HepG2 (cell line): ENCODE measurements around the gene MED13L. TPM values are rescaled to one million over a fixed set of nuclear protein-coding genes. Genes with fewer than 3 reads are reported as not detected.

Experiments
- ATAC-seq: fragments of 200-7000 bp; cut with Tn5 transposase; 3 replicates; pipeline ENCODE4 v1.9.1; 2020; ENCODE audit warnings: mild to moderate bottlenecking, moderate library complexity
- BruUV-seq: library from RNA; stranded (reverse); fragments of 400-500 nt; replicated peaks from 2 replicates; lab custom pipeline; 2021; lab: Mats Ljungman, UMichigan
- CTCF ChIA-PET: fragments of 300-600 bp; formaldehyde crosslinking; extraction: SDS; loops from one replicate; lab custom pipeline; 2021; ENCODE audit warnings: low total read pairs, inconsistent platforms, low intra/inter-chr PET ratio; lab: Yijun Ruan, JAX
- POLR2A ChIA-PET: fragments of 350-600 bp; sonication (Branson Sonifier 250); formaldehyde crosslinking; loops from one replicate; lab custom pipeline; 2020; ENCODE audit warnings: antibody characterized with exemption, inconsistent platforms; lab: Yijun Ruan, JAX
- DNase-seq: peaks from one replicate; pipeline ENCODE4 v3.0.0-alpha.2; 2015; ENCODE audit warnings: low spot score
- FAIRE-seq: peaks from 3 replicates; lab custom pipeline; 2011; peaks lifted over from hg19 to GRCh38; lab: Jason Lieb, UNC
- H2AFZ ChIP-seq: one replicate; pipeline ENCODE4 v1.6.1; 2011; ENCODE audit warnings: low read length, inconsistent platforms
- H3K27ac ChIP-seq: fragments of 300-600 bp; 3 replicates; pipeline ENCODE4 v1.8.0; 2011; ENCODE audit warnings: mixed run types, mild to moderate bottlenecking, mixed read lengths, low read length, inconsistent platforms; ENCODE audit not compliant: insufficient read depth; ENCODE audit errors: extremely low read length
- H3K27me3 ChIP-seq, 2 experiments: fragments of 200-600 bp in 1 of 2; 2 replicates in 1 of 2; 3 replicates in 1 of 2; pipeline versions ENCODE4 v1.6.0 to v1.8.0; 2011; ENCODE audit warnings: low read length in 2 of 2, mild to moderate bottlenecking in 2 of 2, moderate library complexity in 2 of 2, inconsistent platforms in 1 of 2; ENCODE audit not compliant: insufficient read depth in 2 of 2, control insufficient read depth in 1 of 2
- H3K36me3 ChIP-seq, 2 experiments: fragments of 200-600 bp in 1 of 2; replicated peaks in 1 of 2; 2 replicates in 1 of 2; 3 replicates in 1 of 2; pipeline versions ENCODE4 v1.5.1 to v1.8.0; 2011; ENCODE audit warnings: low read length in 2 of 2, inconsistent platforms in 1 of 2; ENCODE audit not compliant: insufficient read depth in 2 of 2, control insufficient read depth in 1 of 2
- H3K4me1 ChIP-seq: 2 replicates; pipeline ENCODE4 v1.5.1; 2012; ENCODE audit warnings: low read length, inconsistent platforms; ENCODE audit not compliant: insufficient read depth
- H3K4me2 ChIP-seq: 2 replicates; pipeline ENCODE4 v1.6.0; 2011; ENCODE audit warnings: low read depth, low read length, inconsistent platforms
- H3K4me3 ChIP-seq, 3 experiments: fragments of 200-600 bp in 1 of 3; sonication (generic), shearing (Covaris generic) in 1 of 3; replicated peaks in 1 of 3; 2 replicates each; pipeline ENCODE4 v1.5.1; 2011 to 2016; ENCODE audit warnings: low read length in 3 of 3, inconsistent platforms in 2 of 3, low read depth in 2 of 3, mild to moderate bottlenecking in 2 of 3, control low read depth in 1 of 3, mixed read lengths in 1 of 3; ENCODE audit not compliant: insufficient read depth in 1 of 3
- H3K79me2 ChIP-seq: one replicate; pipeline ENCODE4 v1.6.1; 2011; ENCODE audit warnings: low read length, inconsistent platforms; ENCODE audit not compliant: insufficient read depth
- H3K9ac ChIP-seq: 2 replicates; pipeline ENCODE4 v1.6.0; 2011; ENCODE audit warnings: mild to moderate bottlenecking, low read depth, low read length, inconsistent platforms; ENCODE audit not compliant: insufficient read depth
- H3K9me3 ChIP-seq: 2 replicates; pipeline ENCODE4 v1.5.1; 2012; ENCODE audit warnings: mild to moderate bottlenecking, low read length
- H4K20me1 ChIP-seq: 2 replicates; pipeline ENCODE4 v1.6.0; 2011; ENCODE audit warnings: inconsistent platforms, mild to moderate bottlenecking, low read length, moderate library complexity; ENCODE audit not compliant: insufficient read depth
- CHD2 ChIP-seq: IDR thresholded peaks from 2 replicates; pipeline ENCODE4 v1.6.1; 2011; ENCODE audit warnings: low read depth, low read length, improper control_type of control experiment
- FOXM1 ChIP-seq: sonication (generic); formaldehyde crosslinking; IDR thresholded peaks from 2 replicates; pipeline ENCODE4 v1.5.0; 2020; ENCODE audit warnings: missing genetic modification reagents
- GATAD1 ChIP-seq: IDR thresholded peaks from 2 replicates; pipeline ENCODE4 v1.6.1; 2016; ENCODE audit warnings: missing genetic modification reagents, missing compliant biosample characterization
- GATAD2A ChIP-seq: IDR thresholded peaks from 2 replicates; pipeline ENCODE4 v1.6.1; 2016
- HOXA3 ChIP-seq: sonication (generic); formaldehyde crosslinking; IDR thresholded peaks from 2 replicates; pipeline ENCODE4 v1.5.0; 2020; ENCODE audit warnings: missing genetic modification reagents
- SMARCC2 ChIP-seq: fragments of 450-650 bp; IDR thresholded peaks from 2 replicates; pipeline ENCODE4 v1.6.1; 2017; ENCODE audit warnings: antibody characterized with exemption, mild to moderate bottlenecking
- ZFP62 ChIP-seq: sonication (generic); formaldehyde crosslinking; IDR thresholded peaks from 2 replicates; pipeline ENCODE4 v1.4.0; 2020; ENCODE audit warnings: missing genetic modification reagents
- ZNF292 ChIP-seq: sonication (generic); formaldehyde crosslinking; IDR thresholded peaks from 2 replicates; pipeline ENCODE4 v1.8.1; 2022; ENCODE audit warnings: mild to moderate bottlenecking, low read depth, missing genetic modification reagents, borderline replicate concordance
- ZNF670 ChIP-seq: sonication (generic); formaldehyde crosslinking; IDR thresholded peaks from 2 replicates; pipeline ENCODE4 v1.8.0; 2022; ENCODE audit warnings: mild to moderate bottlenecking, missing genetic modification reagents, borderline replicate concordance
- ZNF775 ChIP-seq: sonication (generic); formaldehyde crosslinking; IDR thresholded peaks from 2 replicates; pipeline ENCODE4 v1.4.0; 2020; ENCODE audit warnings: missing genetic modification reagents, mild to moderate bottlenecking, moderate library complexity, borderline replicate concordance
- ZNF878 ChIP-seq: sonication (generic); formaldehyde crosslinking; IDR thresholded peaks from 2 replicates; pipeline ENCODE4 v1.8.1; 2023; ENCODE audit warnings: mild to moderate bottlenecking, missing genetic modification reagents, moderate library complexity
- WGBS: methylation state at CpG from one replicate; pipeline ENCODE4 v1.1.6; 2017; ENCODE audit warnings: low lambda C conversion rate; 5-methylcytosine and 5-hydroxymethylcytosine counted together
- in situ Hi-C: cut with HindIII; loops from 2 replicates; pipeline ENCODE4 v1.10.0; 2017; ENCODE audit warnings: low pct_unique_long_range_greater_than_20kb; ENCODE audit not compliant: extremely low pct_ligation_motif_present
- intact Hi-C: fragments of 100-400 bp; cut with micrococcal nuclease; formaldehyde crosslinking; loops from one replicate; pipeline ENCODE4 v1.10.0; 2022; ENCODE audit not compliant: unreplicated experiment
- polyA plus RNA-seq, 8 experiments: library from polyadenylated mRNA; depleted of rRNA in 3 of 8; stranded (reverse) in 7 of 8; unstranded in 1 of 8; fragments of >200 nt; fragmentation: Illumina TruSeq in 4 of 8; extraction: Trizol in 4 of 8; gene quantifications; 2 replicates each; pipeline versions ENCODE4 v1.2.1 to v1.2.3, GENCODE V29; 2011 to 2016; ENCODE audit warnings: low read depth in 4 of 8, missing spikeins in 1 of 8, mixed read lengths in 1 of 8; ENCODE audit not compliant: insufficient read depth in 1 of 8
- total RNA-seq, 5 experiments: library from RNA; depleted of rRNA; stranded (reverse); fragments of >200 nt; fragmentation: Illumina TruSeq; extraction: Trizol; gene quantifications; 2 replicates each; pipeline ENCODE4 v1.2.3, GENCODE V29; 2016; ENCODE audit warnings: low read depth in 1 of 5
- TF ChIP-seq, protein P1 (sequence below): sonication (generic); formaldehyde crosslinking; IDR thresholded peaks from 2 replicates; pipeline ENCODE4 v1.9.0; 2021; ENCODE audit warnings: missing genetic modification reagents, borderline replicate concordance
- TF ChIP-seq, protein P2 (sequence below): sonication (generic); formaldehyde crosslinking; IDR thresholded peaks from 2 replicates; pipeline ENCODE4 v1.4.0; 2020; ENCODE audit warnings: missing genetic modification reagents, low read depth, mild to moderate bottlenecking, borderline replicate concordance

MED13L gene
- total and polyA plus RNA-seq, 2 of the 13 experiments (the other 11 are each of a cell fraction or from before 2014, with no cell fraction given) = 24.8 to 38.9 TPM

DNA sequence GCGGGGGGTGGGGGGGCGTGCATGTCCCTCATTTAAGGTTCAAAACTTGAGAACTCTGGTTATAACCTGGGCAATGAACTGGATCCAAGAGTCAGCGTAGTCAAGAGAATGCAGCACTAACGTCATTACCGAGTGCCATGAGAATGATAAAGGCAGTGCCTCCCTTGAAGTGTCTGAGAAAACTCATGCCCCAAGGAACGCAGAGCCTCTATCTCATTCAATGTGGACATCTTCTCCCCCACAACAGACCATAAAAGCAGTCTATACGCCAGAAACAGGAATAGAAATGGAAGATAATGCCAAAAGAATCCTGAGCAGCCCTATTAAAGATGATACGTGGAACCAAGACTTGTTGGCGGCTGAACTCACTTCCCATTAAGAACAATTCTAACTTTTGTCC is 208.6 kb downstream of the MED13L start:
- BruUV-seq = no TSS peak

DNA sequence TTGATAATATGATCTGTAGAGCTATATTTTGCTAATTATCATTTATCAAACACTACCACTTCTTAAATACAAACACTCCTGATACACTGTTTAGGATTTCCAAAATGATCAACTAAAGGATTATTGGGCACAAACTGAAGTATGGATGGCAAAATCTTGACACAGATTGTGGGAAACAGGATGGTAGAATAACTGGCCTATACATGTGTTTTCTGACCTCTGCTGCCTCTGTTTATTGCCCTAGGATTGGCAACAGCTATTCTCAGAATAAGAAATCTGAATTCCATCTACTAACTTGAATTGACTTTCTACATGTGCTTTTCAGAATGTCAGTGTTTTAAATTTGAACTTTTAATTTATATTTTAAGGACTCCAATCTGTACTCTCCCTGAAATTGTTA is 209.1 kb downstream of the MED13L start:
- intact Hi-C loops = no loop called here
- no peak for DNase-seq
- ChIA-PET POLR2A (no interaction called here), CTCF (no interaction called here)
- no peak overlapping the region for H3K4me3 ChIP-seq
- no peak for ATAC-seq
- no peak overlapping the region for H3K9ac ChIP-seq
- H3K27me3 ChIP-seq = no peaks in the 10 kb centered on the region
- H3K4me1 ChIP-seq = peaks cover 14% of the 10 kb centered on the region
- H3K36me3 ChIP-seq = no peaks in the 10 kb centered on the region
- FAIRE-seq = no peak
- H3K9me3 ChIP-seq = no peaks in the 10 kb centered on the region
- peaks cover 8% of the 10 kb centered on the region; the same call in 1 of the 2 replicates for H4K20me1 ChIP-seq
- TF ChIP-seq FOXM1 (CRISPR knock-in tag) (no peak), CHD2 (no peak), ZNF292 (CRISPR knock-in tag) (no peak), GATAD1 (no peak), ZNF878 (no peak)
- TF ChIP-seq, protein P1, sequence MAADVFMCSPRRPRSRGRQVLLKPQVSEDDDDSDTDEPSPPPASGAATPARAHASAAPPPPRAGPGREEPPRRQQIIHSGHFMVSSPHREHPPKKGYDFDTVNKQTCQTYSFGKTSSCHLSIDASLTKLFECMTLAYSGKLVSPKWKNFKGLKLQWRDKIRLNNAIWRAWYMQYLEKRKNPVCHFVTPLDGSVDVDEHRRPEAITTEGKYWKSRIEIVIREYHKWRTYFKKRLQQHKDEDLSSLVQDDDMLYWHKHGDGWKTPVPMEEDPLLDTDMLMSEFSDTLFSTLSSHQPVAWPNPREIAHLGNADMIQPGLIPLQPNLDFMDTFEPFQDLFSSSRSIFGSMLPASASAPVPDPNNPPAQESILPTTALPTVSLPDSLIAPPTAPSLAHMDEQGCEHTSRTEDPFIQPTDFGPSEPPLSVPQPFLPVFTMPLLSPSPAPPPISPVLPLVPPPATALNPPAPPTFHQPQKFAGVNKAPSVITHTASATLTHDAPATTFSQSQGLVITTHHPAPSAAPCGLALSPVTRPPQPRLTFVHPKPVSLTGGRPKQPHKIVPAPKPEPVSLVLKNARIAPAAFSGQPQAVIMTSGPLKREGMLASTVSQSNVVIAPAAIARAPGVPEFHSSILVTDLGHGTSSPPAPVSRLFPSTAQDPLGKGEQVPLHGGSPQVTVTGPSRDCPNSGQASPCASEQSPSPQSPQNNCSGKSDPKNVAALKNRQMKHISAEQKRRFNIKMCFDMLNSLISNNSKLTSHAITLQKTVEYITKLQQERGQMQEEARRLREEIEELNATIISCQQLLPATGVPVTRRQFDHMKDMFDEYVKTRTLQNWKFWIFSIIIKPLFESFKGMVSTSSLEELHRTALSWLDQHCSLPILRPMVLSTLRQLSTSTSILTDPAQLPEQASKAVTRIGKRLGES (CRISPR knock-in tag) = no peak
- TF ChIP-seq, protein P2, sequence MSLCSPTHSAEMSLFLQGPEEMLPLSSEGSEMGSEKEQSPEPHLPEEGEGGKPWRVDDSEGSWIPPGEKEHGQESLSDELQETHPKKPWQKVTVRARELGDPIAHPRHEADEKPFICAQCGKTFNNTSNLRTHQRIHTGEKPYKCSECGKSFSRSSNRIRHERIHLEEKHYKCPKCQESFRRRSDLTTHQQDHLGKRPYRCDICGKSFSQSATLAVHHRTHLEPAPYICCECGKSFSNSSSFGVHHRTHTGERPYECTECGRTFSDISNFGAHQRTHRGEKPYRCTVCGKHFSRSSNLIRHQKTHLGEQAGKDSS (CRISPR knock-in tag) = no peak
- H2AFZ ChIP-seq = no peak overlapping the region
- no TSS peak for BruUV-seq
- no peak overlapping the region for H3K27ac ChIP-seq
- in situ Hi-C loops = loop anchor here (10.0 kb wide), 1 partner anchor 166 kb away; no protein-coding TSS in a partner anchor
- peaks cover 2% of the 10 kb centered on the region for H3K79me2 ChIP-seq
- no peak overlapping the region for H3K4me2 ChIP-seq

More for the DNA sequence above, 208.6 kb downstream of the MED13L start:
- Histone ChIP-seq H4K20me1 (peaks cover 8% of the 10 kb centered on the region; the same call in 1 of the 2 replicates), H3K4me1 (peaks cover 14% of the 10 kb centered on the region), H3K4me3 (no peak overlapping the region), H3K79me2 (peaks cover 2% of the 10 kb centered on the region), H3K36me3 (no peaks in the 10 kb centered on the region), H3K27me3 (no peaks in the 10 kb centered on the region), H3K4me2 (no peak overlapping the region), H3K9me3 (no peaks in the 10 kb centered on the region), H2AFZ (no peak overlapping the region), H3K27ac (no peak overlapping the region), H3K9ac (no peak overlapping the region)
- ChIA-PET POLR2A (no interaction called here), CTCF (no interaction called here)
- ATAC-seq (no peak), FAIRE-seq (no peak), DNase-seq (no peak)
- TF ChIP-seq SMARCC2 (no peak), ZNF670 (CRISPR knock-in tag) (no peak), GATAD2A (CRISPR knock-in tag) (no peak), HOXA3 (CRISPR knock-in tag) (no peak), ZNF775 (CRISPR knock-in tag) (no peak), ZFP62 (CRISPR knock-in tag) (no peak)
- intact Hi-C loops (no loop called here), in situ Hi-C loops (loop anchor here (10.0 kb wide), 1 partner anchor 166 kb away; no protein-coding TSS in a partner anchor)
- WGBS = over 99% methylated on average over 9 of the region's 9 CpGs
